D721Med (cell line): ENCODE data around the gene KLF13.

Source experiments
- DNase-seq: peaks from one replicate; pipeline ENCODE4 v3.0.0; 2011; ENCODE audit warnings: low spot score; ENCODE audit not compliant: insufficient read length
- FAIRE-seq: peaks from 2 replicates; lab custom pipeline; 2011; peaks lifted over from hg19 to GRCh38; lab: Jason Lieb, UNC
- TF ChIP-seq, protein P1 (sequence below): IDR thresholded peaks from 2 replicates; pipeline ENCODE4 v1.5.1; 2012; ENCODE audit warnings: mild to moderate bottlenecking, control low read depth; ENCODE audit not compliant: insufficient read depth; ENCODE audit errors: missing control alignments

The KLF13 gene

DNA sequence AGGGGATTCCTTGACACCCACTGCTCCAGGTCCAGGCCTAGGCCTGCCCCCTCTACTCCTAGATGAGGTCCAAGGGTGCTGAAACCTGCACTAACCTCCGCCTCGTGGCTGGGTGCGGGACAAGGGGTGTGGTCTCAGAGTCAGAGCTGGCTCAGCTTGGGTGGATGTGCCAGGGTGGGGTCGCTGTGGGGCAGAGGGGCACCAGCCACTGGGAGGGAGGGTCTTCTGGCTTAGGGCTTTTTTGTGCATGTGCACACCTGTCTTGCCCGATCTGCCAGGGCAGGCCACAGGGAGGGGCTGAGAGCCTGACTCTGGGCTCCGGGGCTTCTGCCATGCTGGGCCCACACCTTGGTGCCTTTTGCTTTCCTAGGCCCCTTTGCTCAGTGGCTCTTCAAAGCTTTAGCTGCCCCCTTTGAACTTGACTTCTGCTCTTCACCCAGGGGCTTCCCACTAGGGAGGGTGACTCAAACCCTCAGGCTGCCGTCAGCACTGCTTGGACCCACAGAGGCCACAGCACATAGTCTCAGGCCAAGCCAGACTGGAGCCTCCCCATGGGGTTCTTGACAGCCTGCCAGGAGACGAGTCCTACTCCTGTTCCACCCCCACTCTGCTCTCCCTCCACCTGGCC is 73.0 kb downstream of the KLF13 start:
- DNase-seq (no peak), FAIRE-seq (no peak)
- TF ChIP-seq, protein P1, sequence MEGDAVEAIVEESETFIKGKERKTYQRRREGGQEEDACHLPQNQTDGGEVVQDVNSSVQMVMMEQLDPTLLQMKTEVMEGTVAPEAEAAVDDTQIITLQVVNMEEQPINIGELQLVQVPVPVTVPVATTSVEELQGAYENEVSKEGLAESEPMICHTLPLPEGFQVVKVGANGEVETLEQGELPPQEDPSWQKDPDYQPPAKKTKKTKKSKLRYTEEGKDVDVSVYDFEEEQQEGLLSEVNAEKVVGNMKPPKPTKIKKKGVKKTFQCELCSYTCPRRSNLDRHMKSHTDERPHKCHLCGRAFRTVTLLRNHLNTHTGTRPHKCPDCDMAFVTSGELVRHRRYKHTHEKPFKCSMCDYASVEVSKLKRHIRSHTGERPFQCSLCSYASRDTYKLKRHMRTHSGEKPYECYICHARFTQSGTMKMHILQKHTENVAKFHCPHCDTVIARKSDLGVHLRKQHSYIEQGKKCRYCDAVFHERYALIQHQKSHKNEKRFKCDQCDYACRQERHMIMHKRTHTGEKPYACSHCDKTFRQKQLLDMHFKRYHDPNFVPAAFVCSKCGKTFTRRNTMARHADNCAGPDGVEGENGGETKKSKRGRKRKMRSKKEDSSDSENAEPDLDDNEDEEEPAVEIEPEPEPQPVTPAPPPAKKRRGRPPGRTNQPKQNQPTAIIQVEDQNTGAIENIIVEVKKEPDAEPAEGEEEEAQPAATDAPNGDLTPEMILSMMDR, result no peak

DNA sequence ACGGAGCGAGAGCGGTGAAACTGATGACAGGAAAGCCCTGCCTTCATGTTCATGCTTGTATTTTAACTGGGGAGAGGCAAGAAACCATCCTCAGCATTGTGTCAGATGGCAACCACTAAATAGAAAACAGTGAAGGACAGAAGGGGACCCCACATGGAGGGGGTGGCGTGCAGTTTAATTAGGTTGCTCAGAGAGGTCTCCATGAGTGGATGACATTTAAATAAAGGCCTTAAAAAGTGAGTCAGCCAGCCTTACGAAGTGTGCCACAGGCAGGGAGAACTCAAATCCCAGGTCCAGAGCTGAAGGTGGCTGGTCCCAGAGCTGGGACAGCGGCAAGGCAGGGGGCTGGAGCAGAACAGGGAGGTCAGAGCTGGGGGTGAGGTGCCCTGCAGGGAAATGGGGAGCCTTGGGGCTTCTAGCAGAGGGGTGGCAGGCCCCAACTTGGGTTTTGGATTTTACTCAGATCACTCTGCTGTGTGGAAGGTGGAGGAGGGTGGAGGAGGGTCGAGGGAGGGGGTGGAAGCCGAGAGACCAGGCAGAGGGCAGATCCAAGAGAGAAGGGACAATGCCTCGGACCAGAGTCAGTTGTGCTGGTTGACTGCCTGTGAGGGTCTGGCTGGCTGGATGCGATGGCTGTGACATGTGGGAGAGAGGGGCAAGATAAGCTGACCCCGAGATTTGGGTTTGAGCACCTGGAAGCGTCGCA is 73.7 kb downstream of the KLF13 start:
- DNase-seq, result no peak
- TF ChIP-seq, protein P1, result no peak
- FAIRE-seq, result no peak

DNA sequence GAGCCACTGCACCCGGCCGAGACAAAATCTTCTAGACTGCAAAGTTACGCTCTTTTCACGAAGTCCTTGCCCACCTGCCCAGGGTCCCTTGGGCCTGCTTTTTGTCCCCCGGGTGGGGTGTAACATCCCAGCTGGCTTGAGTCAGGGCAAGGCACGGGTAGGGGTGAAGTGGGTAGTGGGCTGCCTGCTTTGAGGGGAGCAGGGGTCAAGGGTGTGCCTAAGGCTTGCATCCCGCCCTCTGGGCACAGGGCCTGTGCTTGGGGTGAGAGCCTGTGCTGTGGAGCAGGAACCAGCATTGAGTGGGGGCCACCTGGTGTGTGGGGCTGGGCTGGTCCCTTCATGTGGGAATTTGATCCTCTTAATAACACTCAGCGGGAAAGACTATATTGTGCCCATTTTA is 74.6 kb downstream of the KLF13 start:
- DNase-seq, result no peak
- TF ChIP-seq, protein P1, result no peak
- no peak for FAIRE-seq

DNA sequence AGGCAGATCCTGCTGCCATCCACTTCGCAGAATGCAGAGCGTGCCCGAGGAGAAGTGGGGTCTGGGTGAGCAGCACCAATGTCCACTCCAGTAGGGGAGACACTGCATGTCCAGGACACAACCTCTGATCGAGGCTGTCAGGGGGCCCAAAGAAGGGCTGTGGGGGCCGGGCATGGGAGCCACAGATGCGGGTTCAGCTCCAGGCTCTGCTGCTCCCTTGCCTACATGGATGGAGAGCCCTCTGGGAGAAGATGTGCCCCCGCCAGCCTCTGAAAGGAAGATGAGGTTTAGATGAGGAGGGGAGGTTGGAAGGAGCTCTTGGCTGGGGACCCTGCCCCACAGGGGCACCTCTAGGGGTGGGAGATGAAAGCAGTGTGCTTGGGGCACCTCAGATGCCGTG is 75.4 kb downstream of the KLF13 start:
- FAIRE-seq, result no peak
- TF ChIP-seq, protein P1, result no peak
- DNase-seq, result no peak

DNA sequence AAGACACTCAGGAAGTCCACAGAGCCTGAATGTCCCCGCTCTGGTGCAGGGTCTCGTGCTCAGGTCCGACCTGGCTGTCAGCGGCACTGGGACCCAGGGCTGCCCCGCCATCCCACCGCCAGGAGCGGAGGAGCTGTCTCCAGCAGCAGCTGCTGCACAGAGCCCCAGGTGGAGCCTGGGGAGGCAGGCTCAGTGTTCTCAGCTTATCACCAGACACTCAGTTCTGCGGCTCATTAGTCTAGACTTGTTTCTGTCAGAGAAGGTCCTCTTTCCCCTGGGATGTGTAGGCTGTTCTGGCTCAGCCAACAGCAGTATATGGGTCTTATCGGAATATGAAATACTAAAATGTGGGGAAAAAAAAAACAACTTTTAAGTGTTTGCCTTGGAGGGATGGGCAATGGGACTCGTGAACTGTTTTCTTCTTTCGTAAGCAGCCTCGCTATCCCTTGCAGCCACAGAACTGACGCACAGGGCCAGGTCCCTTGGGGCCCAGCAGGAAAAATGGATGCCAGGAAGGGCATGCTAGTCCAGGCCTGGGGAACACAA is 75.9 kb downstream of the KLF13 start:
- no peak for DNase-seq

DNA sequence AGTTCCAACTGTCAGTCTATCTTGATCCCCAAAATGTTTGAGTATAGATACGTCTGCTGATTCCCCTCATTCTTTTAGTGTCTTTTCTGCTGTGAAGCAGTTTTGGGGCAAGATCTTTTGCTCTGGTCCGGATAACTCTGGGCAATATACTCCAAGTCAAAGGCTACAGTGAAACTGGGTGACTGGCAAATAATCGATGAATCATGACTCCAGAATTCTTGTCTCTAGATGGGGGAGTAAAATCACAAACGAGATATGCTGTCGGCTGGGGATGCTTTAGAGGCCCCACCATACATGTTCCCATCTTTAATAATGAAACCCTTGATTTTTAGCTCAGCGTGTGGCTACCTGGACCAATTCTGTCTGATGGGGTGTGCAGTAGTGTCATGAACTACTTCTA is 76.5 kb downstream of the KLF13 start:
- TF ChIP-seq, protein P1, result no peak
- no peak for FAIRE-seq
- no peak for DNase-seq

More for the DNA sequence above, 75.9 kb downstream of the KLF13 start:
- FAIRE-seq, result no peak
- TF ChIP-seq, protein P1, result no peak

DNA sequence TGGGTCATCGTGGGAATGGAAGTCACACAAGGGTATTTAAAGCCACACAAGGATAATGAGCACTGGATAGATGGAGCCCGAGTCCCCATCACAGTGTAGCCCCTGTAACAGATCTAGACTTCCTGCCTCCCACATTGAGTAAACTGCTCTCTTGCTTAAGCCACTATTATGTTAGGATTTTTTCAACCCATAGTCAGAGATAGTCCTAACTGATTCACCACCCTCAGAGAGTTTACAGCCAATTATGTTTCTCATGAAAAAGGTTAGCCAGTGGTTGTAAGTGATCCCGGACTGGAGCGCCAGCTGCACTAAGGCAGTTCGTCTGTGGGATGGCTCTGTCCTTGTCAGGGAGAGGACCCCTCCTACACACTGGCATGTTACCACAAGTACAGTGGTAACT is 77.0 kb downstream of the KLF13 start:
- no peak for DNase-seq
- TF ChIP-seq, protein P1, result no peak
- FAIRE-seq, result no peak
